ENCODE data around the gene SLC9A9. TPM values are rescaled to one million over a fixed set of nuclear protein-coding genes. Genes with fewer than 3 reads are reported as not detected.
"Not testable (repeated sequence)": the region's sequence is repeated elsewhere in the genome, so short reads cannot be mapped to it uniquely, and the experiment has no call there.

Gene SLC9A9
- total and polyA plus RNA-seq, 9 of the 15 experiments (the other 6 are each of a cell fraction or from before 2014, with no cell fraction given) = 0.03 to 0.13 TPM; not detected in 7

- ATAC-seq; H3K9me3 ChIP-seq (replicated peaks; ENCODE audit: control insufficient read depth, insufficient read depth, low read depth, low read length); H3K9ac ChIP-seq (ENCODE audit: insufficient read depth in 1 of 2, low read depth in 2 of 2, low read length in 2 of 2); DNase-seq (ENCODE audit: extremely low read depth in 1 of 4, low spot score in 3 of 4); H3K9me1 ChIP-seq (ENCODE audit: control insufficient read depth, insufficient read depth, low read length); H3K27me3 ChIP-seq (ENCODE audit: control insufficient read depth in 2 of 2, insufficient read depth in 2 of 2, low read length in 2 of 2); H3K79me2 ChIP-seq (ENCODE audit: control insufficient read depth, insufficient read depth, low read length); H3K4me2 ChIP-seq (ENCODE audit: insufficient read depth, low read length); in situ Hi-C loops (cut with MboI); FAIRE-seq; H3K4me3 ChIP-seq; H4K20me1 ChIP-seq (replicated peaks; ENCODE audit: control insufficient read depth, insufficient read depth, low read length); CTCF ChIA-PET (ENCODE audit: low intra/inter-chr PET ratio); H3K36me3 ChIP-seq (ENCODE audit: control insufficient read depth, insufficient read depth, low read length); intact Hi-C loops (cut with micrococcal nuclease); BruUV-seq (replicated peaks); H2AFZ ChIP-seq (ENCODE audit: low read depth, low read length); H3K27ac ChIP-seq (ENCODE audit: extremely low read depth, low read depth, low read length); H3K4me1 ChIP-seq (replicated peaks in 1 of 2; ENCODE audit: control insufficient read depth in 2 of 2, insufficient read depth in 2 of 2, low read length in 2 of 2): not testable (repeated sequence)
- peak; percentile 68 for TF ChIP-seq ZNF146 (CRISPR knock-in tag; IDR thresholded peaks at IDR 0.05; ENCODE audit: unreplicated experiment)
- 0% methylated on average over 2 of the region's 2 CpGs for WGBS (ENCODE audit: insufficient coverage, low coverage, missing lambda C conversion rate)
- POLR2A ChIA-PET = interaction anchor here (1.5 kb wide), 1 partner anchor 10 kb away, joined by 3 read pairs; no protein-coding TSS in a partner anchor
Observed at GRCh38 chr3:143695333-143695732, 152.9 kb downstream of the SLC9A9 start.

GRCh38 chr3:143693506-143693905 lies 154.8 kb downstream of the SLC9A9 start:
- BruUV-seq (replicated peaks) = no TSS peak
- no peak overlapping the region for H3K27ac ChIP-seq (ENCODE audit: extremely low read depth, low read depth, low read length)
- in situ Hi-C loops (cut with MboI) = no loop called here
- H4K20me1 ChIP-seq (replicated peaks; ENCODE audit: control insufficient read depth, insufficient read depth, low read length) = no peaks in the 10 kb centered on the region
- H3K9me1 ChIP-seq (ENCODE audit: control insufficient read depth, insufficient read depth, low read length) = no peaks in the 10 kb centered on the region
- WGBS (ENCODE audit: insufficient coverage, low coverage, missing lambda C conversion rate) = 0% methylated on average over 1 of the region's 1 CpG
- no peaks in the 10 kb centered on the region for H3K9me3 ChIP-seq (replicated peaks; ENCODE audit: control insufficient read depth, insufficient read depth, low read depth, low read length)
- H3K4me2 ChIP-seq (ENCODE audit: insufficient read depth, low read length) = no peak overlapping the region
- no peaks in the 10 kb centered on the region for H3K79me2 ChIP-seq (ENCODE audit: control insufficient read depth, insufficient read depth, low read length)
- DNase-seq (ENCODE audit: extremely low read depth in 1 of 4, low spot score in 3 of 4) (no peak), ATAC-seq (no peak), FAIRE-seq (no peak)
- ChIA-PET CTCF (ENCODE audit: low intra/inter-chr PET ratio) (no interaction called here), POLR2A (no interaction called here)
- no peak overlapping the region for H3K4me3 ChIP-seq
- no peaks in the 10 kb centered on the region for H3K4me1 ChIP-seq (replicated peaks in 1 of 2; ENCODE audit: control insufficient read depth in 2 of 2, insufficient read depth in 2 of 2, low read length in 2 of 2)
- no peaks in the 10 kb centered on the region for H3K36me3 ChIP-seq (ENCODE audit: control insufficient read depth, insufficient read depth, low read length)
- no peaks in the 10 kb centered on the region for H3K27me3 ChIP-seq (ENCODE audit: control insufficient read depth in 2 of 2, insufficient read depth in 2 of 2, low read length in 2 of 2)
- intact Hi-C loops (cut with micrococcal nuclease) = no loop called here
- TF ChIP-seq CTCFL (IDR thresholded peaks at IDR 0.05; ENCODE audit: borderline replicate concordance, insufficient read depth, low read depth, low read length, poor library complexity, severe bottlenecking) (no peak), MEIS2 (IDR thresholded peaks at IDR 0.05; ENCODE audit: partially characterized antibody) (peak; percentile 27), NR2C2 (CRISPR knock-in tag; IDR thresholded peaks at IDR 0.05) (no peak), NR2C2 (tag; IDR thresholded peaks at IDR 0.05) (no peak), PBX2 (CRISPR knock-in tag; IDR thresholded peaks at IDR 0.05; ENCODE audit: low read depth) (no peak), PBX2 (tag; conservative IDR thresholded peaks at IDR 0.05; ENCODE audit: low read depth) (peak; percentile 34; the same call in 1 of the 2 replicates), MCM2 (IDR thresholded peaks at IDR 0.05; ENCODE audit: low read depth) (no peak)
- no peak overlapping the region for H2AFZ ChIP-seq (ENCODE audit: low read depth, low read length)
- H3K9ac ChIP-seq (ENCODE audit: insufficient read depth in 1 of 2, low read depth in 2 of 2, low read length in 2 of 2) = no peak overlapping the region
